ENCODE results near the gene TSPAN9.

- TF ChIP-seq, protein P1, sequence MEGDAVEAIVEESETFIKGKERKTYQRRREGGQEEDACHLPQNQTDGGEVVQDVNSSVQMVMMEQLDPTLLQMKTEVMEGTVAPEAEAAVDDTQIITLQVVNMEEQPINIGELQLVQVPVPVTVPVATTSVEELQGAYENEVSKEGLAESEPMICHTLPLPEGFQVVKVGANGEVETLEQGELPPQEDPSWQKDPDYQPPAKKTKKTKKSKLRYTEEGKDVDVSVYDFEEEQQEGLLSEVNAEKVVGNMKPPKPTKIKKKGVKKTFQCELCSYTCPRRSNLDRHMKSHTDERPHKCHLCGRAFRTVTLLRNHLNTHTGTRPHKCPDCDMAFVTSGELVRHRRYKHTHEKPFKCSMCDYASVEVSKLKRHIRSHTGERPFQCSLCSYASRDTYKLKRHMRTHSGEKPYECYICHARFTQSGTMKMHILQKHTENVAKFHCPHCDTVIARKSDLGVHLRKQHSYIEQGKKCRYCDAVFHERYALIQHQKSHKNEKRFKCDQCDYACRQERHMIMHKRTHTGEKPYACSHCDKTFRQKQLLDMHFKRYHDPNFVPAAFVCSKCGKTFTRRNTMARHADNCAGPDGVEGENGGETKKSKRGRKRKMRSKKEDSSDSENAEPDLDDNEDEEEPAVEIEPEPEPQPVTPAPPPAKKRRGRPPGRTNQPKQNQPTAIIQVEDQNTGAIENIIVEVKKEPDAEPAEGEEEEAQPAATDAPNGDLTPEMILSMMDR (IDR thresholded peaks at IDR 0.05), result no peak
- no peak for TF ChIP-seq MAX (IDR thresholded peaks at IDR 0.05)
- no peak for TF ChIP-seq ZC3H11A (IDR thresholded peaks at IDR 0.05)
- TF ChIP-seq POLR2A (IDR thresholded peaks at IDR 0.05; ENCODE audit: low read length), result no peak
- TF ChIP-seq EP300 (IDR thresholded peaks at IDR 0.05), result no peak
- no peak for TF ChIP-seq ESRRA (IDR thresholded peaks at IDR 0.05; ENCODE audit: borderline replicate concordance, low read length)
Measured at GRCh38 chr12:3311491-3312103, 234.4 kb downstream of the TSPAN9 start.
